T-cell (primary cell): ENCODE measurements around the gene TMA7. TPM values are rescaled to one million over a fixed set of nuclear protein-coding genes. Genes with fewer than 3 reads are reported as not detected.

Source experiments
- ATAC-seq, 4 experiments: fragments of 200-7000 bp in 3 of 4; fragments of 150-1000 bp in 1 of 4; cut with Tn5 transposase; replicated peaks in 1 of 4; 1 replicate in 3 of 4; 2 replicates in 1 of 4; pipeline ENCODE4 v1.10.0; 2021; ENCODE audit warnings: moderate library complexity in 3 of 4, mild to moderate bottlenecking in 2 of 4, moderate number of reproducible peaks in 1 of 4
- CTCF ChIA-PET, 2 donors: fragments of 300-600 bp; sonication (Branson Sonifier 250); formaldehyde crosslinking; loops; one replicate each; lab custom pipeline; 2022; ENCODE audit warnings: antibody characterized with exemption in 2 of 2; lab: Charles Lee
- POLR2A ChIA-PET, 2 donors: fragments of 300-600 bp; sonication (Branson Sonifier 250); formaldehyde crosslinking; loops; one replicate each; lab custom pipeline; 2022; ENCODE audit warnings: antibody characterized with exemption in 2 of 2; lab: Charles Lee
- DNase-seq, 35 experiments: peaks; one replicate each; pipeline versions ENCODE4 v3.0.0 to v3.0.0-alpha.2; 2013 to 2023
- H3K27ac ChIP-seq: one replicate; pipeline ENCODE4 v1.5.1; 2013; ENCODE audit warnings: low read length
- H3K27me3 ChIP-seq, 2 experiments: replicated peaks in 1 of 2; 1 replicate in 1 of 2; 2 replicates in 1 of 2; pipeline versions ENCODE4 v1.6.1 to v1.7.0; 2013; ENCODE audit warnings: low read length in 1 of 2, mixed read lengths in 1 of 2; ENCODE audit not compliant: control insufficient read depth in 2 of 2, insufficient read depth in 2 of 2; ENCODE audit errors: extremely low read depth in 1 of 2
- H3K36me3 ChIP-seq, 2 donors: 1 replicate in 1 of 2; 2 replicates in 1 of 2; pipeline versions ENCODE4 v1.6.1 to v1.7.0; 2013; ENCODE audit warnings: low read length in 1 of 2; ENCODE audit not compliant: control insufficient read depth in 2 of 2, insufficient read depth in 1 of 2; ENCODE audit errors: extremely low read depth in 1 of 2
- H3K4me1 ChIP-seq, 2 experiments: 1 replicate in 1 of 2; 2 replicates in 1 of 2; pipeline versions ENCODE4 v1.6.1 to v1.7.0; 2013; ENCODE audit warnings: low read length in 2 of 2, mixed read lengths in 1 of 2; ENCODE audit not compliant: insufficient read depth in 2 of 2, control insufficient read depth in 1 of 2; ENCODE audit errors: extremely low read depth in 1 of 2
- H3K4me3 ChIP-seq, 2 donors: 1 replicate in 1 of 2; 2 replicates in 1 of 2; pipeline versions ENCODE4 v1.5.1 to v1.7.0; 2013; ENCODE audit warnings: mild to moderate bottlenecking in 2 of 2, low read length in 1 of 2, moderate library complexity in 1 of 2; ENCODE audit not compliant: control insufficient read depth in 1 of 2; ENCODE audit errors: extremely low read depth in 1 of 2
- H3K9me3 ChIP-seq: 2 replicates; pipeline ENCODE4 v1.7.0; 2013
- H3K27ac Mint-ChIP-seq, 2 donors: one replicate each; pipeline ENCODE4 v1.8.0; 2020 to 2021; ENCODE audit warnings: mild to moderate bottlenecking in 2 of 2, mixed read lengths in 2 of 2
- H3K27me3 Mint-ChIP-seq, 2 donors: one replicate each; pipeline ENCODE4 v1.8.0; 2021 to 2022; ENCODE audit warnings: mixed read lengths in 2 of 2
- H3K36me3 Mint-ChIP-seq: one replicate; pipeline ENCODE4 v1.8.0; 2021; ENCODE audit warnings: mixed read lengths
- H3K4me1 Mint-ChIP-seq, 3 donors: one replicate each; pipeline ENCODE4 v1.8.0; 2020 to 2022; ENCODE audit warnings: mixed read lengths in 3 of 3, mild to moderate bottlenecking in 1 of 3
- H3K4me3 Mint-ChIP-seq, 3 donors: one replicate each; pipeline ENCODE4 v1.8.0; 2020 to 2022; ENCODE audit warnings: mild to moderate bottlenecking in 3 of 3, mixed read lengths in 3 of 3, moderate library complexity in 3 of 3
- H3K9me3 Mint-ChIP-seq, 3 donors: one replicate each; pipeline ENCODE4 v1.8.0; 2020 to 2022; ENCODE audit warnings: mixed read lengths in 3 of 3
- WGBS: methylation state at CpG from one replicate; pipeline ENCODE4 v1.1.5; 2013; ENCODE audit warnings: missing lambda C conversion rate; ENCODE audit not compliant: insufficient coverage; 5-methylcytosine and 5-hydroxymethylcytosine counted together
- total RNA-seq, 35 experiments: library from RNA in 6 of 35; stranded (reverse) in 6 of 35; fragments of 120-200 nt in 1 of 35; gene quantifications; one replicate each; pipeline versions ENCODE4 v1.2.1 to v1.2.4 and lab custom pipeline; 2013 to 2026

The TMA7 gene
- total RNA-seq, 5 donors from 2014 or later (not counting 1 experiment from before 2014, with no cell fraction given) = 216 to 245 (median 229) TPM

DNA sequence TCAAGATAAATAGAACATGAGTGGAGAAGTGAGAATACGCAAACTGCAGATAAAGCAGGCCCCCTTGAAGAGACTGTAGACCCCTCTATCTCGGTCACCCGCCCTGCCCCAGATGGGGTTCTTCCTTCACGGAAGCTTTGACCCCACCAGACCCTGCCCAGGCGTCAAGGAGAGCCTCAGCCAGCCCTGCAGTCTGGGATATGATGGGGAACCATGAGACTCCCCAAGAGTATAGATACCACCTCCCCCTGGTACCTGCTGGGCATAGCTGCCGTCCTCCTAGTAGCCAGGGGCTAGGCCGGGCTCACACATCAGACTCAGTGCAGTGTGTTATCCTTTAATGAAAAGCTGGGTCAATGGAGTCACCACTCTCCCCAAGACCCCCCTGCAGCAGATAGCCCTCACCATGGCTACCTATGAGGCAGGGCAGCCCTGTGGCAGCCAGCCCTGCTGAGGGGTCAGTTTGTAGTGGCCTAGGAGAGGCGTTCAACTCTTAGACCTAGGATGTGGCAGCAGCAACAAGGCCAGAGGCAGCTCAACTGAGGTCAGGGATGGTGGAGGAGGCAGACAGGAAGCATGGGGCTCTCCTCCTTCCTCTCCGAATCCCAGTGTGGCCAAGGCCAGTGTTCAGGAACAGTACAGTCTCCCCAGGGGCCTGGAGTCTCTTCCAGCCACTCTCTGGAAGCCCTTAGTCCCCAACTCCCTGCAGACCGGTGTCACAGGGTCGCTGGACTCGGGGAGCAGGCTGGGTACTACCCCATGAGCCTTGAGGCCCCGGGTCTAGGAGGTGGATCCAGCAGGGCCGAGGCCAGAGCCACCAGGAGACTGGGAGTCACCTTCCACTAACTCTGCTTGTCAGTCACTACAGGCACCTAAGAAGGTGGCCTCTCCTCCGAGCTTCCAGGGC, 36.3 kb upstream of the TMA7 start:
- DNase-seq = peak in 1 of 35 experiments; percentile 9
- Histone ChIP-seq H3K4me1 (no peaks in the 10 kb centered on the region), H3K36me3 (no peaks in the 10 kb centered on the region), H3K27me3 (peaks cover 0 to 5% of the 10 kb centered on the region in 2 experiments), H3K27ac (no peak overlapping the region), H3K4me3 (no peak overlapping the region), H3K9me3 (no peaks in the 10 kb centered on the region)
- H3K27me3 Mint-ChIP-seq = peaks cover 0 to 3% of the 10 kb centered on the region in 2 donors
- H3K27ac Mint-ChIP-seq = no peak overlapping the region
- no peak for ATAC-seq
- WGBS = 71% methylated on average over 8 of the region's 15 CpGs
- no peak overlapping the region for H3K4me3 Mint-ChIP-seq
- no peaks in the 10 kb centered on the region for H3K4me1 Mint-ChIP-seq
- no peaks in the 10 kb centered on the region for H3K36me3 Mint-ChIP-seq
- CTCF ChIA-PET = interaction anchor here (0.6 to 1.2 kb wide), 3 partner anchors 32 to 1436 kb away, joined by 3 read pairs; no protein-coding TSS in a partner anchor
- POLR2A ChIA-PET = interaction anchor here in 1 of 2 donors (0.5 kb wide), 1 partner anchor 82 kb away, joined by 3 read pairs; no protein-coding TSS in a partner anchor
- H3K9me3 Mint-ChIP-seq = no peaks in the 10 kb centered on the region

DNA sequence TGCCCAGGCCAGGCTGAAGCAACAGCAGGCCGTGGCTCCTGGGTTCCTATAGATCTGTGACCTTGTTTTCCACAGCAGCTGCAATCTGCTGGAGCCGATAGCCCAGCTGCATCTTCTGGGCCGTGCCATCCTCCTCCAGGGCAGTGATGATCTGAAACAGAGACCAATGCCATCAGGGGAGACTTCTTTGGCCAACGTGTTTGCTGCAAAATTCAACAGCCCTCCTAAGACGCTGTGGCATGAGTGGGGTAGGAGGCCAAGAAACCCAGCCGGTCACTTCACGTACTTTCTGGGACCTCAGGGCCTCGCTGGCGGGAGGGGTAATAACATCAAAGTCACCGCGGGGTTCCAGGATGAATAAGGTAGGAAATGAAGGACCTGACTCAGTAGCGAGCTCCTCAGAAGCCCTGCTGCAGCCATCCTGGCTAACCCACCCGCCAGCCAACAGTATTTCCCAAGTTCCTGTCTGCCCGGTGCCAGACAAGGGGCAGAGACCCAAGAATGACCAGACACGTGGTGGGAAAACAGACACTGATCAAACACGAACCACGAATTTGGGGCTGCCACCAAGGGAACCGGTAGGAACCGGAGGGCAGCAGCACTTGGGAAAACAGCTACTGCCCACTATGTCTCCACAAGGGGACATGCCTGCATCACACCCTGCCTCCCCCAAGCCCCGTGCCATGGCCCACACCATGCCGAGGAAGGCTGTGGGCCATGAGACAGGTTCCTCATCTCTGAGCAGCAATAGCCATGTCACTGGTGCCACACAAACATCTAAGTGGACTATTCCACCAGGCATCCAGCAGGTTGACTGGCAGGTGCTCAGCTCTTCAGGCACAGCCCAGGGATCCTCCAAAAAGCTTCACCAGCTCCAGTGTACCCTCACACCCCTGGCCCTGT, 35.4 kb upstream of the TMA7 start:
- ATAC-seq = no peak
- no peaks in the 10 kb centered on the region for H3K9me3 ChIP-seq
- H3K4me3 ChIP-seq = no peak overlapping the region
- Mint-ChIP-seq H3K27me3 (peaks cover 0 to 3% of the 10 kb centered on the region in 2 donors), H3K9me3 (no peaks in the 10 kb centered on the region), H3K36me3 (no peaks in the 10 kb centered on the region), H3K4me1 (no peaks in the 10 kb centered on the region), H3K27ac (no peak overlapping the region), H3K4me3 (no peak overlapping the region)
- 82% methylated on average over 19 of the region's 21 CpGs for WGBS
- no peak overlapping the region for H3K27ac ChIP-seq
- POLR2A ChIA-PET = no interaction called here
- H3K4me1 ChIP-seq = no peaks in the 10 kb centered on the region
- H3K36me3 ChIP-seq = no peaks in the 10 kb centered on the region
- CTCF ChIA-PET = interaction anchor here (0.6 to 1.2 kb wide), 3 partner anchors 31 to 1435 kb away, joined by 3 read pairs; no protein-coding TSS in a partner anchor
- DNase-seq = peak in 2 of 35 experiments; percentile 5 to 18
- H3K27me3 ChIP-seq = no peaks in the 10 kb centered on the region

DNA sequence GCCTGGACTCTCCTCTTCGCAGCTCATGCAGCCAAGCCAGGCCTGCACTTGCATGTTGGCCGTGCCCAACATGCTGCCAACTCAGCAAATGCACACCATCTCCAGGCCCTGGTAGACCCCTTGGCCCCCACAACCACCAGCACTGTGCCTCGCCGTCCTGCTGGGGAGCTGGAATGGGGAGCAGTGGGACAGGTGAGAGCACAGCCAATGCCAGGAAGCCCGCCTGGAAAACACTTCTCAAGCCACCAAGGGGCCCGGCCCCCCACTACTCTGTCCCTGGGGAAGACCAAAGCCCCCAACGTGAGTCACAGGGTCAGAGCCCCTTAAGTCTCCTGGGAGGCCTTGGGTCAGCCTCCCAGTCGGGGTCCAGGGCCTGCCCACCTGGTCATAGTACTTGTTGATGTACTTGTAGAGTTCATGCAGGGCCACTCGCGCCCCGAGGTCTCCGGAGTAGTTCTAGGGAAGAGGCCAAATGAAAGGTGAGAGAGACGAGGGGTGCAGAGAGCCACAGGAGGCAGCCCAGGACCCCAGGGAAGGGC, 34.6 kb upstream of the TMA7 start:
- 83% methylated on average over 9 of the region's 13 CpGs for WGBS
- Mint-ChIP-seq H3K27ac (no peak overlapping the region), H3K4me3 (no peak overlapping the region), H3K4me1 (no peaks in the 10 kb centered on the region), H3K27me3 (peaks cover 0 to 3% of the 10 kb centered on the region in 2 donors), H3K36me3 (no peaks in the 10 kb centered on the region), H3K9me3 (no peaks in the 10 kb centered on the region)
- ATAC-seq (no peak), DNase-seq (peak in 6 of 35 experiments; percentile 0 to 16 (median 2))
- Histone ChIP-seq H3K9me3 (no peaks in the 10 kb centered on the region), H3K27me3 (no peaks in the 10 kb centered on the region), H3K4me1 (no peaks in the 10 kb centered on the region), H3K4me3 (no peak overlapping the region), H3K36me3 (no peaks in the 10 kb centered on the region), H3K27ac (no peak overlapping the region)
- POLR2A ChIA-PET = no interaction called here
- CTCF ChIA-PET = no interaction called here

DNA sequence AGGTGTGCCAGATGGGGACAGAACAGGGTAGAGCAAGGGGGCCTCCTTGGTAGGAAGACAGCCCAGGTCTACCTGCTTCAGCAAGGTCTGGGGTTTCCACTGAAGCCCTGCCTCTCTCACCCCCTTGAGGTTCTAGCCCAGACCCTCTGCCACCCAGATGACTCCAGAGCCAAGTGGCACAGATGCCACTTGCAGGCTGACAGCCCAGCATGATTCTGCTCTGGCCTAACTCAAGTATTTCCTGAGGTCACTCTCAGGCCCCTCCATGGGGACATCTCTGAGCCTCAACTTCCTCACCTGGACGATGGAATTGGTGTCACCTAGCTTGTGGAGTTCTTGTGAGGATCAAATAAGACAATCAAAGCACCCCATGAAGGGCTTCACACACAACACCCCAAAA, 34.1 kb upstream of the TMA7 start:
- no peak overlapping the region for H3K27ac Mint-ChIP-seq
- Histone ChIP-seq H3K9me3 (no peaks in the 10 kb centered on the region), H3K4me3 (no peak overlapping the region), H3K27me3 (no peaks in the 10 kb centered on the region), H3K36me3 (no peaks in the 10 kb centered on the region), H3K27ac (no peak overlapping the region), H3K4me1 (no peaks in the 10 kb centered on the region)
- WGBS = no CpG with 5 or more reads among the region's 1 CpG
- H3K4me3 Mint-ChIP-seq = no peak overlapping the region
- no peak for ATAC-seq
- POLR2A ChIA-PET = no interaction called here
- no peaks in the 10 kb centered on the region for H3K36me3 Mint-ChIP-seq
- no peaks in the 10 kb centered on the region for H3K9me3 Mint-ChIP-seq
- DNase-seq = peak in 3 of 35 experiments; percentile 0 to 7 (median 1)
- CTCF ChIA-PET = no interaction called here
- no peaks in the 10 kb centered on the region for H3K4me1 Mint-ChIP-seq
- H3K27me3 Mint-ChIP-seq = no peaks in the 10 kb centered on the region

DNA sequence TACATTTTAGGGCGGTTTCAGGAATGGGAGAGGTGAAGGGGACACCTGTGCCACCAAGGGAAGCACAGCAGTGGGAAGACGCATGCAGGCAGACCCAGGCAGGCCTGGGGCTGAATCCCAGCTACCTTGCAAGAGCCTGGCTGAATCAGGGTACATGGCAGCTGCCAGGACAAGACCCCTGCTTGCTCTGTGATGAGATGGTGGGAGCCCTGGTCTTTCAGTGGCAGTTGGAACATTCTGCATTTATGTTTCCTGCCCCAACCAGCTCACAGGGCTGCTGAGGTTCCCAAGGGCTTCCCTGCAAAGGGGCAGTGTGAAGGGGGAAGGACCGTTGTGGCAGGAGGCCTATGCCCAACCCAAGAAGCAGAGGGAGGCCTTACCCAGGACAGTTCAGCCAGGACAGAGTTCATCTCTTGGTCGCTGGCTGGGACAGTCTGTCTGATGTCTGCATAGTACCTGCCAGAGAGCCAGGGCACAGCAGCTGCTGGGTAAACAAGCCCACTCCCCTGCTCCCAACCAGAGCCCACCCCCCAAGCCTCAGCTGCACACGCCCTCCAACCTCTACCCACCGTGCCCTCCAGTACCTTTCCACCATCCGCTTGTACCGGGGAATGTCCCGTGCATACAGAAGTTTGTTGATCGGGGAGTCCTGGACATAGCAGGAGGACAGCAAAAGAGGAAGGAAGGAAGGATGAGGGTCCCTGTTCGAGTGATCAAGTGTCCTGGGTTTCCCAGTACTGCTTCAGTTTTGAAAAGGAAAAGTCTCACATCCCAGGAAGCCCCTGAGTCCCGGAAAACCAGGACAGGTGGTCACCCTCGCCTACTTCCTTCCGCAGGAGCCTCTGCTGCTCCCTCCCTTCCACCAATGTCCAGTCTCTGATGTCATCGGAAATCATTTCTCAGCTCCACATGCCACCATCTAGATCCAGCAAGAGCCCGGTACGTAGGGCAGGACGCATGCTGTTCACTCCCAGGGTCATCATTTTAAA, 33.3 kb upstream of the TMA7 start:
- Histone ChIP-seq H3K27ac (no peak overlapping the region), H3K27me3 (no peaks in the 10 kb centered on the region), H3K9me3 (no peaks in the 10 kb centered on the region), H3K36me3 (no peaks in the 10 kb centered on the region), H3K4me1 (no peaks in the 10 kb centered on the region), H3K4me3 (no peak overlapping the region)
- CTCF ChIA-PET = interaction anchor here (0.6 to 0.9 kb wide), 3 partner anchors 8 to 152 kb away, joined by 3 read pairs; no protein-coding TSS in a partner anchor
- DNase-seq (peak in 4 of 35 experiments; percentile 1 to 19 (median 6)), ATAC-seq (no peak)
- no peaks in the 10 kb centered on the region for H3K27me3 Mint-ChIP-seq
- H3K4me1 Mint-ChIP-seq = no peaks in the 10 kb centered on the region
- no peak overlapping the region for H3K4me3 Mint-ChIP-seq
- no peaks in the 10 kb centered on the region for H3K36me3 Mint-ChIP-seq
- POLR2A ChIA-PET = no interaction called here
- no peak overlapping the region for H3K27ac Mint-ChIP-seq
- no peaks in the 10 kb centered on the region for H3K9me3 Mint-ChIP-seq
- 75% methylated on average over 12 of the region's 18 CpGs for WGBS
